HepG2 (cell line): Measurements from ENCODE around the gene PTPRH. TPM values are rescaled to one million over a fixed set of nuclear protein-coding genes. Genes with fewer than 3 reads are reported as not detected.

ENCODE experiments used
- ATAC-seq: fragments of 200-7000 bp; cut with Tn5 transposase; 3 replicates; pipeline ENCODE4 v1.9.1; 2020; ENCODE audit warnings: mild to moderate bottlenecking, moderate library complexity
- BruUV-seq: library from RNA; stranded (reverse); fragments of 400-500 nt; replicated peaks from 2 replicates; lab custom pipeline; 2021; lab: Mats Ljungman, UMichigan
- CTCF ChIA-PET: fragments of 300-600 bp; formaldehyde crosslinking; extraction: SDS; loops from one replicate; lab custom pipeline; 2021; ENCODE audit warnings: low total read pairs, inconsistent platforms, low intra/inter-chr PET ratio; lab: Yijun Ruan, JAX
- POLR2A ChIA-PET: fragments of 350-600 bp; sonication (Branson Sonifier 250); formaldehyde crosslinking; loops from one replicate; lab custom pipeline; 2020; ENCODE audit warnings: antibody characterized with exemption, inconsistent platforms; lab: Yijun Ruan, JAX
- DNase-seq: peaks from one replicate; pipeline ENCODE4 v3.0.0-alpha.2; 2015; ENCODE audit warnings: low spot score
- FAIRE-seq: peaks from 3 replicates; lab custom pipeline; 2011; peaks lifted over from hg19 to GRCh38; lab: Jason Lieb, UNC
- H2AFZ ChIP-seq: one replicate; pipeline ENCODE4 v1.6.1; 2011; ENCODE audit warnings: low read length, inconsistent platforms
- H3K27ac ChIP-seq: fragments of 300-600 bp; 3 replicates; pipeline ENCODE4 v1.8.0; 2011; ENCODE audit warnings: mixed run types, mild to moderate bottlenecking, mixed read lengths, low read length, inconsistent platforms; ENCODE audit not compliant: insufficient read depth; ENCODE audit errors: extremely low read length
- H3K27me3 ChIP-seq, 2 experiments: fragments of 200-600 bp in 1 of 2; 2 replicates in 1 of 2; 3 replicates in 1 of 2; pipeline versions ENCODE4 v1.6.0 to v1.8.0; 2011; ENCODE audit warnings: low read length in 2 of 2, mild to moderate bottlenecking in 2 of 2, moderate library complexity in 2 of 2, inconsistent platforms in 1 of 2; ENCODE audit not compliant: insufficient read depth in 2 of 2, control insufficient read depth in 1 of 2
- H3K36me3 ChIP-seq, 2 experiments: fragments of 200-600 bp in 1 of 2; replicated peaks in 1 of 2; 2 replicates in 1 of 2; 3 replicates in 1 of 2; pipeline versions ENCODE4 v1.5.1 to v1.8.0; 2011; ENCODE audit warnings: low read length in 2 of 2, inconsistent platforms in 1 of 2; ENCODE audit not compliant: insufficient read depth in 2 of 2, control insufficient read depth in 1 of 2
- H3K4me1 ChIP-seq: 2 replicates; pipeline ENCODE4 v1.5.1; 2012; ENCODE audit warnings: low read length, inconsistent platforms; ENCODE audit not compliant: insufficient read depth
- H3K4me2 ChIP-seq: 2 replicates; pipeline ENCODE4 v1.6.0; 2011; ENCODE audit warnings: low read depth, low read length, inconsistent platforms
- H3K4me3 ChIP-seq, 3 experiments: fragments of 200-600 bp in 1 of 3; sonication (generic), shearing (Covaris generic) in 1 of 3; replicated peaks in 1 of 3; 2 replicates each; pipeline ENCODE4 v1.5.1; 2011 to 2016; ENCODE audit warnings: low read length in 3 of 3, inconsistent platforms in 2 of 3, low read depth in 2 of 3, mild to moderate bottlenecking in 2 of 3, control low read depth in 1 of 3, mixed read lengths in 1 of 3; ENCODE audit not compliant: insufficient read depth in 1 of 3
- H3K79me2 ChIP-seq: one replicate; pipeline ENCODE4 v1.6.1; 2011; ENCODE audit warnings: low read length, inconsistent platforms; ENCODE audit not compliant: insufficient read depth
- H3K9ac ChIP-seq: 2 replicates; pipeline ENCODE4 v1.6.0; 2011; ENCODE audit warnings: mild to moderate bottlenecking, low read depth, low read length, inconsistent platforms; ENCODE audit not compliant: insufficient read depth
- H3K9me3 ChIP-seq: 2 replicates; pipeline ENCODE4 v1.5.1; 2012; ENCODE audit warnings: mild to moderate bottlenecking, low read length
- H4K20me1 ChIP-seq: 2 replicates; pipeline ENCODE4 v1.6.0; 2011; ENCODE audit warnings: inconsistent platforms, mild to moderate bottlenecking, low read length, moderate library complexity; ENCODE audit not compliant: insufficient read depth
- AGO2 ChIP-seq: fragments of 200-400 bp; formaldehyde crosslinking; optimal IDR thresholded peaks from 2 replicates; pipeline ENCODE3; 2017; ENCODE audit warnings: mild to moderate bottlenecking, low read depth, low read length, moderate library complexity
- KDM5A ChIP-seq: fragments of 200-600 bp; sonication (generic); IDR thresholded peaks from 2 replicates; pipeline ENCODE4 v1.7.0; 2018; ENCODE audit warnings: antibody characterized with exemption, mild to moderate bottlenecking, low read length, borderline replicate concordance
- NFE2L1 ChIP-seq: sonication (generic); formaldehyde crosslinking; IDR thresholded peaks from 2 replicates; pipeline ENCODE4 v1.4.0; 2020; ENCODE audit warnings: missing genetic modification reagents, mild to moderate bottlenecking, borderline replicate concordance
- PHF5A ChIP-seq: IDR thresholded peaks from one replicate; pipeline ENCODE4 v1.6.1; 2018; ENCODE audit warnings: low read depth, missing genetic modification reagents; ENCODE audit not compliant: unreplicated experiment
- RBAK ChIP-seq: sonication (generic); formaldehyde crosslinking; IDR thresholded peaks from 2 replicates; pipeline ENCODE4 v1.5.1; 2020; ENCODE audit warnings: mild to moderate bottlenecking, missing genetic modification reagents
- ZKSCAN1 ChIP-seq: fragments of 150-350 bp; IDR thresholded peaks from 2 replicates; pipeline ENCODE4 v1.6.1; 2014; ENCODE audit warnings: low read length
- ZMYM4 ChIP-seq: sonication (generic); formaldehyde crosslinking; IDR thresholded peaks from 2 replicates; pipeline ENCODE4 v1.8.1; 2023; ENCODE audit warnings: mild to moderate bottlenecking, missing genetic modification reagents
- ZNF205 ChIP-seq: IDR thresholded peaks from 2 replicates; pipeline ENCODE4 v1.6.1; 2018; ENCODE audit warnings: missing biosample characterization, missing genetic modification reagents
- ZNF644 ChIP-seq: IDR thresholded peaks from 2 replicates; pipeline ENCODE4 v1.6.1; 2016; ENCODE audit warnings: low read depth
- ZNF7 ChIP-seq: IDR thresholded peaks from 2 replicates; pipeline ENCODE4 v1.6.1; 2016; ENCODE audit warnings: missing biosample characterization, missing genetic modification reagents
- ZNF839 ChIP-seq: sonication (generic); formaldehyde crosslinking; IDR thresholded peaks from 2 replicates; pipeline ENCODE4 v1.4.0; 2020; ENCODE audit warnings: missing genetic modification reagents, mild to moderate bottlenecking, borderline replicate concordance
- WGBS: methylation state at CpG from one replicate; pipeline ENCODE4 v1.1.6; 2017; ENCODE audit warnings: low lambda C conversion rate; 5-methylcytosine and 5-hydroxymethylcytosine counted together
- in situ Hi-C: cut with HindIII; loops from 2 replicates; pipeline ENCODE4 v1.10.0; 2017; ENCODE audit warnings: low pct_unique_long_range_greater_than_20kb; ENCODE audit not compliant: extremely low pct_ligation_motif_present
- intact Hi-C: fragments of 100-400 bp; cut with micrococcal nuclease; formaldehyde crosslinking; loops from one replicate; pipeline ENCODE4 v1.10.0; 2022; ENCODE audit not compliant: unreplicated experiment
- polyA plus RNA-seq, 8 experiments: library from polyadenylated mRNA; depleted of rRNA in 3 of 8; stranded (reverse) in 7 of 8; unstranded in 1 of 8; fragments of >200 nt; fragmentation: Illumina TruSeq in 4 of 8; extraction: Trizol in 4 of 8; gene quantifications; 2 replicates each; pipeline versions ENCODE4 v1.2.1 to v1.2.3, GENCODE V29; 2011 to 2016; ENCODE audit warnings: low read depth in 4 of 8, missing spikeins in 1 of 8, mixed read lengths in 1 of 8; ENCODE audit not compliant: insufficient read depth in 1 of 8
- total RNA-seq, 5 experiments: library from RNA; depleted of rRNA; stranded (reverse); fragments of >200 nt; fragmentation: Illumina TruSeq; extraction: Trizol; gene quantifications; 2 replicates each; pipeline ENCODE4 v1.2.3, GENCODE V29; 2016; ENCODE audit warnings: low read depth in 1 of 5
- TF ChIP-seq, protein P1 (sequence below): fragments of 450-650 bp; IDR thresholded peaks from 2 replicates; pipeline ENCODE4 v1.6.1; 2017
- TF ChIP-seq, protein P2 (sequence below): sonication (generic); formaldehyde crosslinking; IDR thresholded peaks from 2 replicates; pipeline ENCODE4 v1.5.0; 2020; ENCODE audit warnings: missing genetic modification reagents, mild to moderate bottlenecking, borderline replicate concordance
- TF ChIP-seq, protein P3 (sequence below): sonication (generic); formaldehyde crosslinking; conservative IDR thresholded peaks from 2 replicates; pipeline ENCODE4 v1.4.0; 2020; ENCODE audit warnings: missing genetic modification reagents

Gene PTPRH
- total and polyA plus RNA-seq, 2 of the 13 experiments (the other 11 are each of a cell fraction or from before 2014, with no cell fraction given), result 14.7 to 125 TPM

DNA sequence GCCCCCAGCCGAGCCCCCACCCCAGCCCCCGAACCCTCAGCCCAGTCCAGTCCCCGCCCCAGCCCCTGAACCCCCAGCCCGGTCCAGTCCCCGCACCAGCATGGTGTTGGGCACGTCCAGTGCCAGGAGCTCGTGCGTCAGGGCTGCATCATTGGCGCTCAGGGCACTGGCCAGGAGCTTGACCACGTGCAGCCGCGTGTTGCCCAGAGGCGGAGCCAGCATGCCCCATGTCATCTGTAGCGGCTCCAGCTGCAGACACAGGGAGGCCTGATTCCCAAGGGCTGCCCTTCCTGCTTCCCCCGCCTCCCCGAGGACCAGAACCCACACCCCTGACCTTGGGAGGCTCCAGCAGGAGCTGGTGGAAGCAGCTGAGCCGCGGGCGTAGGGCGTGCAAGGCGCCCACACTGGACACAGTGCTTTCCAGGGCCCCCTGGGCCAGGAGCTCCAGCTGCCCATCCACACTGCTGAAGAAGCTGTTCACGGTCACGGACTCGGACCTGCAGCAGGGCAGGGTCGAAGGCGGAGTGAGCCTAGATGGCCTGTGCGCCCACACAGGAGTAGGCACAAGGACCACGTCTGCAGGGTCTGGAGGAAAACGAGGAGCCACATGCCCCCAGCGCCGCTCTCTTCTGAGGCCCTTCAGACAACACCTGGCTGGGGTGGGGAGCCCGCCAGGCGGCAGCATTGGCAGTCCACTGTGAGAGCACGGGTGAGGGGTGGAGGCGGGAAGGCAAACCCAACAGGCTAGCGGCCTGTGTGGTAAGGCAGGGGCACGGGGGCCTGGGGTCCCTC is 32.0 kb upstream of the PTPRH start:
- Histone ChIP-seq H3K27me3 (no peaks in the 10 kb centered on the region), H2AFZ (no peak overlapping the region), H4K20me1 (no peaks in the 10 kb centered on the region), H3K79me2 (no peaks in the 10 kb centered on the region), H3K27ac (no peak overlapping the region), H3K4me3 (no peak overlapping the region), H3K36me3 (peaks cover 54 to 88% of the 10 kb centered on the region in 2 experiments), H3K4me2 (no peak overlapping the region), H3K9ac (no peak overlapping the region), H3K4me1 (no peaks in the 10 kb centered on the region), H3K9me3 (no peaks in the 10 kb centered on the region)
- in situ Hi-C loops (no loop called here), intact Hi-C loops (no loop called here)
- DNase-seq (no peak), FAIRE-seq (no peak), ATAC-seq (no peak)
- CTCF ChIA-PET, result no interaction called here
- no peak for TF ChIP-seq ZKSCAN1
- TF ChIP-seq AGO2, result peak; percentile 60
- TF ChIP-seq NFE2L1, result no peak
- 98% methylated on average over 17 of the region's 37 CpGs for WGBS
- no TSS peak for BruUV-seq
- POLR2A ChIA-PET, result interaction anchor here (1.3 kb wide), 1 partner anchor 16 kb away, joined by 3 read pairs; no protein-coding TSS in a partner anchor

DNA sequence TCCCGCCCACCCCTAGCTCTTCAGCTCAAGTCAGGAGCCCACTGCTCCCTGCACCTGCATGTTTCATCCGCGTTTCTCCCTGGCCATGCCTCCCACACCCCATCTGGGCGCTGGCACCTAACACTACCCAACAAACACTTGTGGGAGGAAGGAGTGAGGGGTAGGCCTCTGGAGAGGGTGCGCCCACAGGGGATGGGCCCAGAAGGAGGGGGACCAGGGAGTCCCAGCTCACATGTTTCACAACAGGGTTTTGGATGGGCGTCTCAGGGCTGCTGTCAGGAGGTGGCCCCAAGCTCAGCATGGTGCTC is 31.4 kb upstream of the PTPRH start:
- Histone ChIP-seq H3K27ac (no peak overlapping the region), H3K4me2 (no peak overlapping the region), H3K4me3 (no peak overlapping the region), H3K27me3 (no peaks in the 10 kb centered on the region), H3K79me2 (no peaks in the 10 kb centered on the region), H2AFZ (no peak overlapping the region), H4K20me1 (no peaks in the 10 kb centered on the region), H3K36me3 (peaks cover 55 to 89% of the 10 kb centered on the region in 2 experiments), H3K9me3 (no peaks in the 10 kb centered on the region), H3K4me1 (no peaks in the 10 kb centered on the region), H3K9ac (no peak overlapping the region)
- FAIRE-seq (no peak), DNase-seq (no peak), ATAC-seq (no peak)
- in situ Hi-C loops, result no loop called here
- no TSS peak for BruUV-seq
- intact Hi-C loops, result no loop called here
- ChIA-PET POLR2A (interaction anchor here (1.3 kb wide), 1 partner anchor 16 kb away, joined by 3 read pairs; no protein-coding TSS in a partner anchor), CTCF (no interaction called here)
- 98% methylated on average over 6 of the region's 6 CpGs for WGBS
- no peak for TF ChIP-seq KDM5A
- TF ChIP-seq, protein P1, sequence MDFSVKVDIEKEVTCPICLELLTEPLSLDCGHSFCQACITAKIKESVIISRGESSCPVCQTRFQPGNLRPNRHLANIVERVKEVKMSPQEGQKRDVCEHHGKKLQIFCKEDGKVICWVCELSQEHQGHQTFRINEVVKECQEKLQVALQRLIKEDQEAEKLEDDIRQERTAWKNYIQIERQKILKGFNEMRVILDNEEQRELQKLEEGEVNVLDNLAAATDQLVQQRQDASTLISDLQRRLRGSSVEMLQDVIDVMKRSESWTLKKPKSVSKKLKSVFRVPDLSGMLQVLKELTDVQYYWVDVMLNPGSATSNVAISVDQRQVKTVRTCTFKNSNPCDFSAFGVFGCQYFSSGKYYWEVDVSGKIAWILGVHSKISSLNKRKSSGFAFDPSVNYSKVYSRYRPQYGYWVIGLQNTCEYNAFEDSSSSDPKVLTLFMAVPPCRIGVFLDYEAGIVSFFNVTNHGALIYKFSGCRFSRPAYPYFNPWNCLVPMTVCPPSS, result no peak
- no peak for TF ChIP-seq RBAK (CRISPR knock-in tag)
- TF ChIP-seq ZNF205, result no peak
- TF ChIP-seq, protein P2, sequence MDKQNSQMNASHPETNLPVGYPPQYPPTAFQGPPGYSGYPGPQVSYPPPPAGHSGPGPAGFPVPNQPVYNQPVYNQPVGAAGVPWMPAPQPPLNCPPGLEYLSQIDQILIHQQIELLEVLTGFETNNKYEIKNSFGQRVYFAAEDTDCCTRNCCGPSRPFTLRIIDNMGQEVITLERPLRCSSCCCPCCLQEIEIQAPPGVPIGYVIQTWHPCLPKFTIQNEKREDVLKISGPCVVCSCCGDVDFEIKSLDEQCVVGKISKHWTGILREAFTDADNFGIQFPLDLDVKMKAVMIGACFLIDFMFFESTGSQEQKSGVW (CRISPR knock-in tag), result no peak
- TF ChIP-seq ZNF644 (CRISPR knock-in tag), result no peak
- no peak for TF ChIP-seq PHF5A (CRISPR knock-in tag)
- TF ChIP-seq, protein P3, sequence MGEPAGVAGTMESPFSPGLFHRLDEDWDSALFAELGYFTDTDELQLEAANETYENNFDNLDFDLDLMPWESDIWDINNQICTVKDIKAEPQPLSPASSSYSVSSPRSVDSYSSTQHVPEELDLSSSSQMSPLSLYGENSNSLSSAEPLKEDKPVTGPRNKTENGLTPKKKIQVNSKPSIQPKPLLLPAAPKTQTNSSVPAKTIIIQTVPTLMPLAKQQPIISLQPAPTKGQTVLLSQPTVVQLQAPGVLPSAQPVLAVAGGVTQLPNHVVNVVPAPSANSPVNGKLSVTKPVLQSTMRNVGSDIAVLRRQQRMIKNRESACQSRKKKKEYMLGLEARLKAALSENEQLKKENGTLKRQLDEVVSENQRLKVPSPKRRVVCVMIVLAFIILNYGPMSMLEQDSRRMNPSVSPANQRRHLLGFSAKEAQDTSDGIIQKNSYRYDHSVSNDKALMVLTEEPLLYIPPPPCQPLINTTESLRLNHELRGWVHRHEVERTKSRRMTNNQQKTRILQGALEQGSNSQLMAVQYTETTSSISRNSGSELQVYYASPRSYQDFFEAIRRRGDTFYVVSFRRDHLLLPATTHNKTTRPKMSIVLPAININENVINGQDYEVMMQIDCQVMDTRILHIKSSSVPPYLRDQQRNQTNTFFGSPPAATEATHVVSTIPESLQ (CRISPR knock-in tag), result no peak
- no peak for TF ChIP-seq ZMYM4 (CRISPR knock-in tag)
- no peak for TF ChIP-seq ZNF839 (CRISPR knock-in tag)
- no peak for TF ChIP-seq ZNF7 (CRISPR knock-in tag)
